RKO (cell line): ENCODE measurements around the gene ZNF91.
"Not testable (repeated sequence)": the region's sequence is repeated elsewhere in the genome, so short reads cannot be mapped to it uniquely, and the experiment has no call there.

Experiments used
- DNase-seq: peaks from one replicate; pipeline ENCODE4 v3.0.0-alpha.2; 2016; ENCODE audit warnings: low spot score

The ZNF91 gene

DNA sequence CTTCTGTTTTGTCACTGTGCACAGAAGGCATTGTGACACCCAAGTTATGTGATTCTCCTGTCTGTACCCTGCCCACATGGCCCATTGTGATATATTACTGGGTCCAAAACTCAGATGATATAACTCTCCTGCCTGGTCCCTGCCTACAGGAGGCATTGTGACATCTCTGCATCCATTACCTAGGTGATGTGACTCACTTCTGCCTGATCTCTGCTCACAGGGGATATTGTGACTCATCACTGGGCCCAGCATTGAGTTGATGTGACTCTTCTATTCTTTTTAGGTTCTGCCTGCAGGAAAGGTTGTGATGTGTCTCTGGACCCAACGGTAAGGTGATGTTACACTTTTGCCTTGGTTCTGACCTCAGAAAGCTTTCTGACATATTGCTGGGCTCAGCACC is 77.1 kb downstream of the ZNF91 start:
- peak; percentile 64 for DNase-seq

DNA sequence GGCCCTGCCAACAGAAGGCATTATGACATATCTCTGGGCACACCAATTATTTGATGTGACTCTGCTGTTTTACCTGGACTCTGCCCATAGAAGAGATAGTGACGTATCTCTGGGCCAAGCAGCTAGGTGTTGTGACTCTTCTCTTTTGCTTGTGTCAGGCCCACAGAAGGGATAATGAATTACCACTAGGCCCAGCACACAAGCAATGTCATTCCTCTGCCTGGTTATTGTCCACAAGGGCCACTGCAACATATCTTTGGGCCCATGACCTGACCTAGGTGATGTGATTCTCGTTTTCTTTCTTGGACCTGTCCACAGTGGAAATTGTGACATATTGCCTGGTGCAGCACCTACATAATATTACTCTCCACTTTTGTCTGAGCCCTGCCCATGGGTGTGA is 80.0 kb downstream of the ZNF91 start:
- no peak for DNase-seq

DNA sequence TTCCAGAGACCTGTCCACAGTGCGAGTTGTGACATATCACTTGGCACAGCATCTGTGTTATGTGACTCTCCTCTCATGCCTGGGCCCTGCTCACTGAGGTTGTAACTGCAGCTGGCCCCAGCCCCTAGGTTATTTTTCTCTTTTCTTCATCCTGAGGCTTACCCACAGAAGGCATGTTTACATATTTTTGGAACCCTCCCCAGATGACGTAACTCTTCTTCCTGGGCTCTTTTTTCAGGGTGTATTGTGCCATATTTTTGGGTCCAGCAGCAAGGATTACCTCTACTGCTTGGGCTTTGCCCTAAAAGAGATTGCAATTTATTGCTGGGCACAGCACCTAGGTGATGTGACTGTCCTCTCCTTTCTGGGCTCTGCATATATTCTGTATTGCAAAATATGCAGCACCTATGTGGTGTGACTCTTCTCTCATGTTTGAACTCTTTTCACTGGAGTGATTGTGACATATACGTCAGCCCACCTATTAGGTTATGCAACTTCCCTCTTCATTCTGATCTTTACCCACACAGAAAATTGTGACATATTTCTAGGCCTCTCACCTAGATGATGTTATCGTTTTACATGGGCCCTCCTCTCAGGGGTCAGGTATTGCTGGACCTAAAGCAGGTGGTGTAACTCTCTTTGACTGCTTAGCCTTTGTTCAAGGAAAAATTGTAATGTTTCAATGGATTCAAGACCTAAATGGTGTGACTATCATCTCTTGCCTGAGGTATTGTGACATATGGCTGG is 80.6 kb downstream of the ZNF91 start:
- DNase-seq, result no peak

DNA sequence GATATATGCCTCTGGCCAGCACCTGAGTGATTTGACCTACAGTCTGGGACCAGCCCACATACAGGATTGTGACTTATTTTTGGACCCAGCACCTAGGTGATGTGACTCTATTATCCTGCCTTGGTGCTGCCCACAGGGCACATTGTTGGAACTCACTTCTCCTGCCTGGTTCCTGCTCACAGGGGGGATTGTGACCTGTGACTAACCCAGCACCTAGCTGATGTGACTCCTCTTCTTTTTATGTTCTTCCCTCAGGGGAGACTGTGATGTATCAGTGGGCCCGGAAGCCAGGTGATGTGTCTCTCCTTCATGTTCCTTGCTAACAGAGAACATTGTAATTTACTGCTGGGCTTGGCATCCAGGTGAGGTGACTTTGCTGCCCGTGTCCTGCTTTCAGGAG is 82.1 kb downstream of the ZNF91 start:
- no peak for DNase-seq

DNA sequence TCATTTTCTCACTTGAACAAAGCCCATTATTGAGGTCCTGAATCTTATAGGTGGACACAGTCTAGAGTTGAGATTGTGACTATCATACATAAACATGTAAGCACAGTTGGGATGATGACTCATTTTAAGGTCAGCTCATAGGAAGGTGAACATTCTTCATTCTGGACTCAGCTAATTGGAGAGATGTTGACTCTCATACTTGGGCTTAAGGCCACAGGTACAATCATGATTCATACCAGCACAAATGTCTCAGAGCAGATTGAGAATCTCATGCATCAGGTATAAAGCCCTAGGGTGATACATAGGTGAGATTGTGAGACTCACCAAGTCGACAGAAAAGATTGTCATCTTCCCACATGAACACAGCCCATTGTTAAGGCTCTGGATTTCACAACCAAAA is 82.8 kb downstream of the ZNF91 start:
- no peak for DNase-seq

DNA sequence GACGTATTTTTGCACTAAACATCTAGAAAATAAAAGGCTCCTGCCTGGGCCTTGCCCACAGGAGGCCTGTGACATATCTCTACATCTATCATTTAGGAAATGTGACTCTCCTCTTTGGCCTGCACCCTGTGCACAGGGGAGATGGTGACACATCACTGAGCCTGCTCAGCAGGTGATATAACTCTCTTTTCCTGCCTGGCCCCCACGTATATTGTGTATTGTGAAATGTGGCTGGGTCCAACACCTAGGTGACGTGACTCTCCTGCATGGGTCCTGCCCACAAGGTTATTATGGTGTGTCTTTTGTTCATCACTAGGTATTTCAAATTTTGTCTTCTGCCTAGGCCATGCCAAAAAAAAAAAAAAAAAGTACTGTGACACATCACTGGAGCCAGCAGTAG is 83.7 kb downstream of the ZNF91 start:
- no peak for DNase-seq

DNA sequence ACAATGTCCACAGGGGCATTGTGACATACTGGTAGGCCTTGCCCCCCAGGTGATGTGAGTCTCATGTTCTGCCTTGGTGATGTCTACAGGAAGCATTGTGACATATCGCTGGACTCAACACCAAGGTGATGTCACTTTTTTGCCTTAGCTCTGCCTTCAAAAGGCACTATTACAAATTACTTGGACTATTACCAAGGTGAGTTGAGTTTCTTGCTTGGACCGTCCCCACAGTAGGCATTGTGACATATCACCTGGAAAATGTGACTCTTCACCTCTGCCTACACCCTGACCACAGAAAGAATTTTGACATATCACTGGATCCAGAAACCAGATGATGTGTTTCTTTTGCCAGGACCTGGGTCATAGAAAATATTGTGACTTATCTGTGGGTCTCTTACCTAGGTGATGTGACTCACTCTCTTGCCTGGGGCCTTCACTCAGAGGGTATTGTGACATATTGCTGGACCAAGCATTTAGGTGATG is 84.5 kb downstream of the ZNF91 start:
- DNase-seq, result no peak

DNA sequence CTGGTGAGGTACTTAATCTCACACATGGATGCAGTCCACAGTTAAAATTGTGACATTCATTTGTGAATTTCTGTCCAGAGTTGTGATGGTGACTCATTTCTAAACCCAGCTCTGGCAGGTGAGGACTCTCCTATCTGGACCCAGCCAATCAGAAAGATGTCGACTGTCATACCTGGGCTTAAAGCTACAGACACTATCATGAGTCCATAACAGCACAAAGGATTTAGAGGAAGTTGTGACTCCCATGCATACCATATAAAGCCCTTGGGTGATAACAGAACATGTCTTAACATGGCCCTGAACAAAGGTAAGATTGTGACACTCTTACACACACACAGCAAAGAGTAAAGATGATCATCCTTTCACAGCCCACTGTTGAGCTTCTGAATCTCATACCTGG is 85.3 kb downstream of the ZNF91 start:
- DNase-seq, result no peak

DNA sequence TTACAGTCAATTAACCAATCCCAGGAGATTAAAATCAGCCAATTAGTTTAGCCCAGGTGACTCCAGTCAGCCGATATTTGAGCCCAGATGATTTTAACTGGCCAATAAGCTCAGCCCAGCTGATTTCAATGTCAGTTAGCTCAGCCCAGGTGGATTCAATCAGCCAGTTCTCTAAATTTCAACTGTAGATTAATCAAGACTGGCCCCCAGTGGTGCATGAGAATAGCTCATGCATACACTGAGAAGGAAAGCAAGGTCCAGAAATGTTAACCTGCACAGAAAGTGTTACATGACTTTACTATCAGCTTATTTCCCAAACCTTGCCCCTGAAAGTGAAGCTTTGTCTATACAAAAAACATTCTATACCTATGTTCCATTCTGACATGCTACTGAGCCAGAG is 89.7 kb downstream of the ZNF91 start:
- DNase-seq, result no peak

DNA sequence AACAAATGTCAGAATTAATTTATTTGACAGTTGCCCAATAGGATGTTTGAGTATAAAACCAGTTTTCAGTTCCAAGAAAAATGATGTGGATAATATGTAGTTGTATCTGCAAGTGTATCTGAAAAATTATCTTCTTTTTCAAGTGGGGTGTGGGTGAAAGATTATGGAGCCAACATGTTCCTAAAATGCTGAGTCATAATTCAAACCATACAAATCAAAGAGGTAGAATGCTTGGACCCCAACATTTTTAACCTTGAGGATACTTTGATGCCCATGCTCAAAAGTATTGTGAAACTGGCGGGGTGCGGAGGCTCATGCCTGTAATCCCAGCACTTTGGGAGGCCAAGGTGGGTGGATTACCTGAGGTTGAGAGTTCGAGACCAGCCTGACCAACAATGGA is 91.0 kb downstream of the ZNF91 start:
- DNase-seq, result no peak

DNA sequence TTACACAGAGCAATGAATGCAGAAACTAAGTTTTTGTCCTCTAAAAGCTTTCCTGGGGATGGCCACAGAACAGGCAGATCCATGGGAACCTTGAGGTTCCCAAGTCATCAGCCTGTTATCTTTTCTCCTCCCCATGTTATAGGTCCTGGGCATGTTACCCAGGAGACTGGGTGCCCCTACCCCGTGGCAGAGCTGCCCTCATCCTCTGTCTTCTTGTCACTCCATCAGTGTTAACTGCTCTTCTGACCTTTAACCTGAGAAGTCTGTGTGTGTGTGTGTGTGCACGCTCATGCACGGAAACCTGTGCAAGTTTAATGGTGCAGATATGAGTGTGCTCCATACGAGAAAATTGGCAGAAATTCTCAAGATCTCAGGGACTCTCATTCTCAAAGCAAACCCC is 101.1 kb downstream of the ZNF91 start:
- DNase-seq, result no peak

DNA sequence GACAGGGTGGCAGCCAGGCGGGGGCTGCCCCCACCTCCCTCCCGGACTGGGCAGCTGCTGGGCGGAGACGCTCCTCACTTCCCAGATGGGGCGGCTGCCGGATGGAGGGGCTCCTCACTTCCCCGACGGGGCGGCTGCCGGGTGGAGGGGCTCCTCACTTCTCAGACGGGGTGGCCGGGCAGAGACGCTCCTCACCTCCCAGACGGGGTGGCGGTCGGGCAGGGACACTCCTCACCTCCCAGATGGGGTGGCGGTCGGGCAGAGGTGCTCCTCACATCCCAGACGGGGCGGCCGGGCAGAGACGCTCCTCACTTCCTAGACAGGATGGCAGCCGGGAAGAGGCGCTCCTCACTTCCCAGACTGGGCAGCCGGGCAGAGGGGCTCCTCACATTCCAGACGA is 105.3 kb downstream of the ZNF91 start:
- not testable (repeated sequence) for DNase-seq
